HEK293 (cell line): ENCODE results near the gene CFAP299.

Experiments
- GLIS2 ChIP-seq: fragments of 450-650 bp; formaldehyde crosslinking; IDR thresholded peaks from 2 replicates; pipeline ENCODE4 v1.5.1; 2016; ENCODE audit warnings: missing biosample characterization, missing genetic modification characterization
- TRIM28 ChIP-seq: IDR thresholded peaks from 2 replicates; pipeline ENCODE4 v1.6.1; 2011; ENCODE audit warnings: low read length, control low read depth, borderline replicate concordance
- ZNF10 ChIP-seq: fragments of 450-650 bp; formaldehyde crosslinking; IDR thresholded peaks from 2 replicates; pipeline ENCODE4 v1.5.1; 2017; ENCODE audit warnings: missing biosample characterization, missing genetic modification characterization
- ZNF274 ChIP-seq, 2 experiments: fragments of 200-500 bp in 1 of 2; fragments of 450-650 bp in 1 of 2; sonication (Bioruptor generic) in 1 of 2; formaldehyde crosslinking in 1 of 2; IDR thresholded peaks; 2 replicates each; pipeline versions ENCODE4 v1.5.1 to v1.6.1; 2014 to 2016; ENCODE audit warnings: borderline replicate concordance in 1 of 2, inconsistent platforms in 1 of 2, low read length in 1 of 2, missing biosample characterization in 1 of 2, missing genetic modification characterization in 1 of 2
- ZNF354C ChIP-seq: fragments of 450-650 bp; formaldehyde crosslinking; IDR thresholded peaks from 2 replicates; pipeline ENCODE4 v1.5.1; 2016; ENCODE audit warnings: missing biosample characterization, missing genetic modification characterization, low read depth, borderline replicate concordance
- ZNF585B ChIP-seq: fragments of 450-650 bp; formaldehyde crosslinking; IDR thresholded peaks from 2 replicates; pipeline ENCODE4 v1.5.1; 2016; ENCODE audit warnings: missing biosample characterization, missing genetic modification characterization
- TF ChIP-seq, protein P1 (sequence below): fragments of 450-650 bp; formaldehyde crosslinking; IDR thresholded peaks from 2 replicates; pipeline ENCODE4 v1.5.1; 2016; ENCODE audit warnings: missing biosample characterization, missing genetic modification characterization
- TF ChIP-seq, protein P2 (sequence below): fragments of 450-650 bp; formaldehyde crosslinking; IDR thresholded peaks from 2 replicates; pipeline ENCODE4 v1.5.1; 2016; ENCODE audit warnings: missing biosample characterization, missing genetic modification characterization, borderline replicate concordance

DNA sequence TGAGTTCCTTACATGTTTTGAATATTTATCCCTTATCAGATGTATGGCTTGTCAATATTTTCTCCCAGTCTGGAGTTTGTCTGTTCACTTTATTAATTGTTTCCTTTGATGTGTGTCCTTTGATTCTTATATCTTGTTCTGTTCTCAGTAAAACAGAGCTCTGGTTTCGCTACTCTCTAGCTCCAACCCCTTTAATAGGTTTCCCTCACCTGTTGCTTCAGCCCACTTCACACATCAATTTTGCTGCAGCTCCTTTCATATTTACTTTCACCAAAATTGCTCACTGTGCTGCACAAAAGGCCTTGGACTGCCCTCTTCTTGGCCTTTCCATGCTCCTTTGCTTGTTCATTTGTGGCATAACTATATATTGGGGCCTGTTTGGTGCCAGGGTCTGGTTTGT, 85.1 kb downstream of the CFAP299 start:
- TF ChIP-seq, protein P1, sequence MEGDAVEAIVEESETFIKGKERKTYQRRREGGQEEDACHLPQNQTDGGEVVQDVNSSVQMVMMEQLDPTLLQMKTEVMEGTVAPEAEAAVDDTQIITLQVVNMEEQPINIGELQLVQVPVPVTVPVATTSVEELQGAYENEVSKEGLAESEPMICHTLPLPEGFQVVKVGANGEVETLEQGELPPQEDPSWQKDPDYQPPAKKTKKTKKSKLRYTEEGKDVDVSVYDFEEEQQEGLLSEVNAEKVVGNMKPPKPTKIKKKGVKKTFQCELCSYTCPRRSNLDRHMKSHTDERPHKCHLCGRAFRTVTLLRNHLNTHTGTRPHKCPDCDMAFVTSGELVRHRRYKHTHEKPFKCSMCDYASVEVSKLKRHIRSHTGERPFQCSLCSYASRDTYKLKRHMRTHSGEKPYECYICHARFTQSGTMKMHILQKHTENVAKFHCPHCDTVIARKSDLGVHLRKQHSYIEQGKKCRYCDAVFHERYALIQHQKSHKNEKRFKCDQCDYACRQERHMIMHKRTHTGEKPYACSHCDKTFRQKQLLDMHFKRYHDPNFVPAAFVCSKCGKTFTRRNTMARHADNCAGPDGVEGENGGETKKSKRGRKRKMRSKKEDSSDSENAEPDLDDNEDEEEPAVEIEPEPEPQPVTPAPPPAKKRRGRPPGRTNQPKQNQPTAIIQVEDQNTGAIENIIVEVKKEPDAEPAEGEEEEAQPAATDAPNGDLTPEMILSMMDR (tag by site-specific recombination), result no peak
- TF ChIP-seq ZNF585B (no peak), ZNF274 (IDR thresholded peaks at IDR 0.05; ENCODE audit: low read length) (no peak), ZNF274 (tag by site-specific recombination; IDR thresholded peaks at IDR 0.05; ENCODE audit: borderline replicate concordance) (no peak), TRIM28 (no peak), ZNF354C (tag by site-specific recombination) (no peak), GLIS2 (tag by site-specific recombination) (no peak), ZNF10 (tag by site-specific recombination) (no peak)
- TF ChIP-seq, protein P2, sequence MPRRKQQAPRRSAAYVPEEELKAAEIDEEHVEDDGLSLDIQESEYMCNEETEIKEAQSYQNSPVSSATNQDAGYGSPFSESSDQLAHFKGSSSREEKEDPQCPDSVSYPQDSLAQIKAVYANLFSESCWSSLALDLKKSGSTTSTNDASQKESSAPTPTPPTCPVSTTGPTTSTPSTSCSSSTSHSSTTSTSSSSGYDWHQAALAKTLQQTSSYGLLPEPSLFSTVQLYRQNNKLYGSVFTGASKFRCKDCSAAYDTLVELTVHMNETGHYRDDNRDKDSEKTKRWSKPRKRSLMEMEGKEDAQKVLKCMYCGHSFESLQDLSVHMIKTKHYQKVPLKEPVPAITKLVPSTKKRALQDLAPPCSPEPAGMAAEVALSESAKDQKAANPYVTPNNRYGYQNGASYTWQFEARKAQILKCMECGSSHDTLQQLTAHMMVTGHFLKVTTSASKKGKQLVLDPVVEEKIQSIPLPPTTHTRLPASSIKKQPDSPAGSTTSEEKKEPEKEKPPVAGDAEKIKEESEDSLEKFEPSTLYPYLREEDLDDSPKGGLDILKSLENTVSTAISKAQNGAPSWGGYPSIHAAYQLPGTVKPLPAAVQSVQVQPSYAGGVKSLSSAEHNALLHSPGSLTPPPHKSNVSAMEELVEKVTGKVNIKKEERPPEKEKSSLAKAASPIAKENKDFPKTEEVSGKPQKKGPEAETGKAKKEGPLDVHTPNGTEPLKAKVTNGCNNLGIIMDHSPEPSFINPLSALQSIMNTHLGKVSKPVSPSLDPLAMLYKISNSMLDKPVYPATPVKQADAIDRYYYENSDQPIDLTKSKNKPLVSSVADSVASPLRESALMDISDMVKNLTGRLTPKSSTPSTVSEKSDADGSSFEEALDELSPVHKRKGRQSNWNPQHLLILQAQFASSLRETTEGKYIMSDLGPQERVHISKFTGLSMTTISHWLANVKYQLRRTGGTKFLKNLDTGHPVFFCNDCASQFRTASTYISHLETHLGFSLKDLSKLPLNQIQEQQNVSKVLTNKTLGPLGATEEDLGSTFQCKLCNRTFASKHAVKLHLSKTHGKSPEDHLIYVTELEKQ (tag by site-specific recombination), result no peak
